ENCODE data around the gene C17orf107. TPM values are rescaled to one million over a fixed set of nuclear protein-coding genes. Genes with fewer than 3 reads are reported as not detected.
A peak's percentile ranks its signal among the peaks of the same experiment; 100 is the strongest.

Gene C17orf107
- under 1 TPM in 2 of 4 donors, not detected in 2; 0.20 to 0.30 TPM for total RNA-seq
- polyA plus RNA-seq = under 1 TPM; 0.01 to 0.10 (median 0.03) TPM
- long read RNA-seq, donor 1 = 0 reads
- long read RNA-seq, donor 2 = 0 reads

- Histone ChIP-seq H3K4me3 (peak within 1 kb of the TSS; percentile 64), H3K27me3 (ENCODE audit: insufficient read depth in 3 of 3, low read length in 2 of 3) (peaks cover 0 to 16% (median 0%) of the 10 kb centered on the region in 3 donors), H3K9me3 (no peaks in the 10 kb centered on the region), H3K27ac (no peak within 1 kb of the TSS), H3K36me3 (ENCODE audit: insufficient read depth in 1 of 2, low read depth in 1 of 2) (peaks cover 0 to 28% of the 10 kb centered on the region in 2 donors), H3K4me1 (peaks cover 10% of the 10 kb centered on the region)
- intact Hi-C loops (cut with DNase I) = loop anchor here (5.0 to 10.0 kb wide), 3 partner anchors 163 to 335 kb away; partner anchors contain the start of genes ARRB2 (in 1 of the 2) and GGT6 (in 1 of the 2)
- 11 to 26% (median 23%) methylated on average over 52 to 60 of the region's 60 CpGs for WGBS, 3 donors
- peak; percentile 78 to 83 for DNase-seq
- TF ChIP-seq CTCF (IDR thresholded peaks at IDR 0.05) = no peak
- ATAC-seq = peak; percentile 30 to 60 (median 47)
These were observed at the start of gene C17orf107 for GRCh38 chr17:4899341-4900230. Gene C17orf107, plus strand, starts transcription at chr17:4899536. Its CDS starts 227 bp downstream, at chr17:4899763.

GRCh38 chr17:4850246-4850645 is 49.1 kb upstream of the C17orf107 start:
- intact Hi-C loops (cut with DNase I) = no loop called here
- no peak overlapping the region for H3K27ac ChIP-seq
- DNase-seq (no peak), ATAC-seq (no peak)
- H3K36me3 ChIP-seq (ENCODE audit: insufficient read depth in 1 of 2, low read depth in 1 of 2) = no peaks in the 10 kb centered on the region
- no peaks in the 10 kb centered on the region for H3K27me3 ChIP-seq (ENCODE audit: insufficient read depth in 3 of 3, low read length in 2 of 3)
- peaks cover 9% of the 10 kb centered on the region for H3K4me1 ChIP-seq
- H3K4me3 ChIP-seq = no peak overlapping the region
- 82 to 87% (median 86%) methylated on average over 2 of the region's 2 CpGs for WGBS, 3 donors
- no peaks in the 10 kb centered on the region for H3K9me3 ChIP-seq
- no peak for TF ChIP-seq CTCF (IDR thresholded peaks at IDR 0.05)

- H3K36me3 ChIP-seq (ENCODE audit: insufficient read depth in 1 of 2, low read depth in 1 of 2) = no peaks in the 10 kb centered on the region
- H3K27ac ChIP-seq = no peak overlapping the region
- H3K27me3 ChIP-seq (ENCODE audit: insufficient read depth in 3 of 3, low read length in 2 of 3) = no peaks in the 10 kb centered on the region
- 84 to 93% (median 93%) methylated on average over 3 of the region's 3 CpGs for WGBS, 3 donors
- no peak for TF ChIP-seq CTCF (IDR thresholded peaks at IDR 0.05)
- ATAC-seq (no peak), DNase-seq (no peak)
- peaks cover 9% of the 10 kb centered on the region for H3K4me1 ChIP-seq
- no peaks in the 10 kb centered on the region for H3K9me3 ChIP-seq
- no peak overlapping the region for H3K4me3 ChIP-seq
- intact Hi-C loops (cut with DNase I) = no loop called here
These were observed 48.3 kb upstream of the C17orf107 start for GRCh38 chr17:4851084-4851483.

GRCh38 chr17:4852567-4853207 is 46.6 kb upstream of the C17orf107 start:
- peaks cover 9% of the 10 kb centered on the region for H3K4me1 ChIP-seq
- no peak for DNase-seq
- no peak for TF ChIP-seq CTCF (IDR thresholded peaks at IDR 0.05)

More at GRCh38 chr17:4852567-4853207, 46.6 kb upstream of the C17orf107 start:
- Histone ChIP-seq H3K9me3 (no peaks in the 10 kb centered on the region), H3K27me3 (ENCODE audit: insufficient read depth in 3 of 3, low read length in 2 of 3) (no peaks in the 10 kb centered on the region), H3K27ac (no peak overlapping the region), H3K36me3 (ENCODE audit: insufficient read depth in 1 of 2, low read depth in 1 of 2) (no peaks in the 10 kb centered on the region), H3K4me3 (no peak overlapping the region)
- intact Hi-C loops (cut with DNase I) = no loop called here
- ATAC-seq = no peak
